K562 (cell line): ENCODE data around the gene VAMP8. TPM values are rescaled to one million over a fixed set of nuclear protein-coding genes. Genes with fewer than 3 reads are reported as not detected.

Experiments
- BCLAF1 ChIP-seq, 2 experiments: fragments of 450-650 bp in 1 of 2; IDR thresholded peaks; 2 replicates each; pipeline ENCODE4 v1.6.1; 2011 to 2017; ENCODE audit warnings: low read depth in 2 of 2, antibody characterized with exemption in 1 of 2, borderline replicate concordance in 1 of 2, low read length in 1 of 2, mild to moderate bottlenecking in 1 of 2, mixed read lengths in 1 of 2; ENCODE audit not compliant: control insufficient read depth in 1 of 2
- COPS2 ChIP-seq: fragments of 450-650 bp; conservative IDR thresholded peaks from 2 replicates; pipeline ENCODE4 v1.6.1; 2016; ENCODE audit warnings: mild to moderate bottlenecking, moderate library complexity
- CTBP1 ChIP-seq: fragments of 450-650 bp; IDR thresholded peaks from 2 replicates; pipeline ENCODE4 v1.6.1; 2016; ENCODE audit warnings: borderline replicate concordance
- DDX20 ChIP-seq: fragments of 450-650 bp; IDR thresholded peaks from 2 replicates; pipeline ENCODE4 v1.6.1; 2016; ENCODE audit warnings: missing genetic modification characterization, low read depth, mild to moderate bottlenecking, missing compliant biosample characterization, moderate library complexity
- EHMT2 ChIP-seq: fragments of 450-650 bp; IDR thresholded peaks from 2 replicates; pipeline ENCODE4 v1.6.1; 2018; ENCODE audit warnings: antibody characterized with exemption
- GABPA ChIP-seq: fragments of 200-800 bp; sonication (Bioruptor generic); conservative IDR thresholded peaks from 2 replicates; pipeline ENCODE4 v1.6.1; 2016; ENCODE audit warnings: low read depth, missing genetic modification characterization, missing compliant biosample characterization
- GMEB1 ChIP-seq: fragments of 250-450 bp; sonication (Bioruptor Pico); IDR thresholded peaks from 2 replicates; pipeline ENCODE4 v1.4.0; 2020; ENCODE audit warnings: mild to moderate bottlenecking
- IRF2 ChIP-seq: sonication (generic); formaldehyde crosslinking; IDR thresholded peaks from 2 replicates; pipeline ENCODE4 v1.8.1; 2022; ENCODE audit warnings: mild to moderate bottlenecking, missing genetic modification reagents
- KHSRP ChIP-seq: fragments of 450-650 bp; IDR thresholded peaks from 2 replicates; pipeline ENCODE4 v1.6.1; 2017
- MNT ChIP-seq, 2 experiments: fragments of 450-650 bp; conservative IDR thresholded peaks; 2 replicates each; pipeline ENCODE4 v1.6.1; 2017; ENCODE audit warnings: mild to moderate bottlenecking in 2 of 2, moderate library complexity in 2 of 2
- NFATC3 ChIP-seq: fragments of 450-650 bp; IDR thresholded peaks from 2 replicates; pipeline ENCODE4 v1.6.1; 2017; ENCODE audit warnings: mild to moderate bottlenecking
- NFRKB ChIP-seq: fragments of 450-650 bp; IDR thresholded peaks from 2 replicates; pipeline ENCODE4 v1.6.1; 2016; ENCODE audit warnings: low read depth
- NR1H2 ChIP-seq: sonication (generic); formaldehyde crosslinking; IDR thresholded peaks from 2 replicates; pipeline ENCODE4 v1.4.0; 2020; ENCODE audit warnings: mild to moderate bottlenecking, missing genetic modification reagents
- PML ChIP-seq: IDR thresholded peaks from 2 replicates; pipeline ENCODE4 v1.6.1; 2012; ENCODE audit warnings: low read length, inconsistent platforms
- SAFB ChIP-seq: fragments of 200-400 bp; formaldehyde crosslinking; IDR thresholded peaks from 2 replicates; pipeline ENCODE4 v1.6.1; 2017; ENCODE audit warnings: low read depth, low read length, borderline replicate concordance
- ZBTB1 ChIP-seq: sonication (generic); formaldehyde crosslinking; IDR thresholded peaks from 2 replicates; pipeline ENCODE4 v1.8.1; 2023; ENCODE audit warnings: missing genetic modification reagents, low read depth, mild to moderate bottlenecking, borderline replicate concordance
- ZNF263 ChIP-seq: sonication (generic); formaldehyde crosslinking; IDR thresholded peaks from 2 replicates; pipeline ENCODE4 v1.8.0; 2022; ENCODE audit warnings: mild to moderate bottlenecking, missing genetic modification reagents, borderline replicate concordance
- polyA plus RNA-seq, 8 experiments: library from polyadenylated mRNA; depleted of rRNA in 4 of 8; stranded (reverse) in 5 of 8; unstranded in 3 of 8; fragments of >200 nt; fragmentation: Nextera tagmentation in 2 of 8; fragmentation: Illumina TruSeq in 1 of 8; extraction: Ambion mirVana in 2 of 8; extraction: Trizol in 1 of 8; gene quantifications; 2 replicates each; pipeline versions ENCODE4 v1.2.1 to v1.2.3, GENCODE V29; 2011 to 2014; ENCODE audit warnings: inconsistent platforms in 1 of 8, missing spikeins in 1 of 8
- total RNA-seq, 7 experiments: library from RNA; depleted of rRNA in 6 of 7; stranded (reverse); fragments of >200 nt in 6 of 7; fragmentation: Illumina TruSeq in 2 of 7; extraction: Trizol in 2 of 7; gene quantifications; 2 replicates each; pipeline versions ENCODE4 v1.2.1 to v1.2.3, GENCODE V29; 2011 to 2021; ENCODE audit warnings: low replicate concordance in 1 of 7
- TF ChIP-seq, protein P1 (sequence below): fragments of 250-450 bp; sonication (Bioruptor Pico); IDR thresholded peaks from 2 replicates; pipeline ENCODE4 v1.5.0; 2021
- TF ChIP-seq, protein P2 (sequence below): fragments of 200-800 bp; sonication (Bioruptor generic); IDR thresholded peaks from 2 replicates; pipeline ENCODE4 v1.6.1; 2017; ENCODE audit warnings: missing genetic modification characterization, missing compliant biosample characterization

The VAMP8 gene
- total and polyA plus RNA-seq, 9 of the 15 experiments (the other 6 are each of a cell fraction or from before 2014, with no cell fraction given): 107 to 571 (median 248) TPM

DNA sequence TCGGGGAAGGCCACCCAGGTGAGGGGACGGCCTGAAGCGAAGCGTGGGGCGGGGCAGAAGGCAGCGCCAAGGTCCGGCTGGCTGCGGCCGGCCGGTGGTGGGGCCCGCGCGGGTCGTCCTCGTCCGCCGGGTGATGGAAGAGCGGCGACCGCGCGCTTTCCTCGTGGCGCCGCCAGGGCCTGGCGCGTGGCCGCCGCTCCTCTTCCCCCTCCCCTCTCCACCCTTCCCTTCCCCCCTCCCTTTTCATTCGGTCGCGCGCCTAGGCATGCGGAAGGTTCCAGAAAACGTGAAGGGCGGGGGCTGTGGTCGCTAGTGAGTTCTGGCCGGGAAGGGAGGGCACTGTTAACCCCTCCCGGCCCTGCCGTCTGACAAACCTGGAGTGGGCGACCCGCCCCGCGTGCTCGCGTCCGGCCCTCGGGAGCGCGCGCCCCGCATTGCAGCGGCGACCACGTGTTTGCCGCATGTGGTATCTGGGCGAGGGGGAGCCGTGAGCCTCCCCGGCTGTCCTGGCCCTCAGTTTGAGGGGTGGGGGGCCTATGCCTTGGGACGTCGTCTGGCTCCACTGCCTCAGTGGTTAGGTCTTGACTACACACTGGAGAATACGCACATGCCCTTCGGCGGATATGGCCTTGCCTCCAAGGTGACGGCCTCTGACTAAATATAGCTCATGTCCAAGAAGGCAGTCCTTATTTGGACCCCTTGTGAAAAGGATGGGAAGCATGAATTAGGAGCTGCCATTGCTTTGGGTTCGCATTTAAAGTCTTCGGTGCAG is 37.8 kb upstream of the VAMP8 start (continued):
- TF ChIP-seq COPS2: no peak
- TF ChIP-seq MNT (conservative IDR thresholded peaks at IDR 0.05): peak; percentile 99
- TF ChIP-seq KHSRP: no peak
- no peak for TF ChIP-seq NFATC3
- no peak for TF ChIP-seq CTBP1
- TF ChIP-seq GABPA (tag): no peak
- peak; percentile 94 for TF ChIP-seq SAFB
- TF ChIP-seq, protein P1, sequence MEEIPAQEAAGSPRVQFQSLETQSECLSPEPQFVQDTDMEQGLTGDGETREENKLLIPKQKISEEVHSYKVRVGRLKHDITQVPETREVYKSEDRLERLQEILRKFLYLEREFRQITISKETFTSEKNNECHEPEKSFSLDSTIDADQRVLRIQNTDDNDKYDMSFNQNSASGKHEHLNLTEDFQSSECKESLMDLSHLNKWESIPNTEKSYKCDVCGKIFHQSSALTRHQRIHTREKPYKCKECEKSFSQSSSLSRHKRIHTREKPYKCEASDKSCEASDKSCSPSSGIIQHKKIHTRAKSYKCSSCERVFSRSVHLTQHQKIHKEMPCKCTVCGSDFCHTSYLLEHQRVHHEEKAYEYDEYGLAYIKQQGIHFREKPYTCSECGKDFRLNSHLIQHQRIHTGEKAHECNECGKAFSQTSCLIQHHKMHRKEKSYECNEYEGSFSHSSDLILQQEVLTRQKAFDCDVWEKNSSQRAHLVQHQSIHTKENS (CRISPR knock-in tag): no peak
- TF ChIP-seq PML: peak; percentile 41
- TF ChIP-seq DDX20 (tag): no peak
- peak; percentile 19; the same call in 1 of the 2 replicates for TF ChIP-seq ZBTB1
- no peak for TF ChIP-seq GMEB1 (CRISPR knock-in tag)
- TF ChIP-seq IRF2 (CRISPR knock-in tag): no peak
- TF ChIP-seq ZNF263 (CRISPR knock-in tag): peak; percentile 12; the same call in 1 of the 2 replicates
- TF ChIP-seq EHMT2: no peak
- no peak; the same call in 1 of the 2 replicates for TF ChIP-seq NFRKB
- TF ChIP-seq, protein P2, sequence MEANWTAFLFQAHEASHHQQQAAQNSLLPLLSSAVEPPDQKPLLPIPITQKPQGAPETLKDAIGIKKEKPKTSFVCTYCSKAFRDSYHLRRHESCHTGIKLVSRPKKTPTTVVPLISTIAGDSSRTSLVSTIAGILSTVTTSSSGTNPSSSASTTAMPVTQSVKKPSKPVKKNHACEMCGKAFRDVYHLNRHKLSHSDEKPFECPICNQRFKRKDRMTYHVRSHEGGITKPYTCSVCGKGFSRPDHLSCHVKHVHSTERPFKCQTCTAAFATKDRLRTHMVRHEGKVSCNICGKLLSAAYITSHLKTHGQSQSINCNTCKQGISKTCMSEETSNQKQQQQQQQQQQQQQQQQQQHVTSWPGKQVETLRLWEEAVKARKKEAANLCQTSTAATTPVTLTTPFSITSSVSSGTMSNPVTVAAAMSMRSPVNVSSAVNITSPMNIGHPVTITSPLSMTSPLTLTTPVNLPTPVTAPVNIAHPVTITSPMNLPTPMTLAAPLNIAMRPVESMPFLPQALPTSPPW: peak; percentile 93
- TF ChIP-seq NR1H2 (CRISPR knock-in tag): no peak
- TF ChIP-seq BCLAF1 (IDR thresholded peaks at IDR 0.05; ENCODE audit: borderline replicate concordance in 1 of 2, control insufficient read depth in 1 of 2, low read depth in 2 of 2, low read length in 1 of 2): no peak
